ENCODE data around the gene P2RX6. TPM values are rescaled to one million over a fixed set of nuclear protein-coding genes. Genes with fewer than 3 reads are reported as not detected.

P2RX6 gene
- total and polyA plus RNA-seq, 8 donors, result 0.20 to 2.4 (median 1.8) TPM

DNA sequence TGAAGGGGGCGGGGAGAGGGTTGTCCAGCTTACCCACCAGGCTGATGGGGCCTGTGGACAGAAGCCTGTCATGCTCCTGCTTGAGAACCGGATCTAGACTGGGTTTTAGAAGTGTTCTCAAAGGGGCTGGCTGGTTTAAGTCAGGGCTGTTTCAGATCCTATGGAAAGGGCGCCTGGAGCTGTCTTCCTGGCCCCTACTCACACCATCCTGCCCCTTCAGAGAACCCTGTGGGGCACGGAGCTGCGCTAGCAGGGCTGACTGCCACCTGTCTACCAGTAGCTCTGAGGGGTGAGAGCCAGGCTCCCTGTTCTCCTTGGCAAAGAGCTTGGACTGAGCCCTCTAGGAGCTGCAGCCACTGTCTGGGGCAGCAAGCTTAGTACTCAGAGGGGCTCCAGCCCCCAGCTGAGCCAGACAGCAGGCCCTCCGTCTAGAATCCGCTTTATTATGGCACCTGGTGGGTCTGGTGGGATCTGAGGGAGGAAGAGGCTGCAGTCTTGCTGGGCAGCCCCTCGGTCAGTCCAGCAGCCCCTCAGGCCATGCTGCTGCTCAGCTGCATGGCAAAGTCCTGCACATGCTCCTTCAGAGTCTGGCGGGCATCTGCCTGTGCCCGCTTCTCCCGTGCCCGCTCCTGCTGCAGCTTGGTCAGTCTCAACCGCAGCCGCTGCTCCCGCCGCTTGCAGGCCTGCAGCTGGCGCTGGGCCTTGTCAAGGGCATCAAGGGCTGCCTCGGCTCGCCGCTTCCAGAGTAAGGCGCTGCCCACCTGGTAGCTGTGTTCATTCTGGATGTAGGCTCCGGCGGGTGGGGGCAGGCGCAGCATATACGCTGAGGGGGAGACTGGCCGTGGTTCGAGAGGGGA, 15.4 kb upstream of the P2RX6 start:
- intact Hi-C loops (cut with DNase I), result no loop called here
- Histone ChIP-seq H3K27ac (no peak overlapping the region), H3K27me3 (no peaks in the 10 kb centered on the region), H3K36me3 (peaks cover 0 to 58% of the 10 kb centered on the region in 2 donors), H3K4me3 (peak overlapping the region in 1 of 2 donors; percentile 70), H3K9me3 (no peaks in the 10 kb centered on the region), H3K4me1 (peaks cover 18 to 36% of the 10 kb centered on the region in 2 donors)
- ATAC-seq (no peak), DNase-seq (no peak)
- TF ChIP-seq, protein P1, sequence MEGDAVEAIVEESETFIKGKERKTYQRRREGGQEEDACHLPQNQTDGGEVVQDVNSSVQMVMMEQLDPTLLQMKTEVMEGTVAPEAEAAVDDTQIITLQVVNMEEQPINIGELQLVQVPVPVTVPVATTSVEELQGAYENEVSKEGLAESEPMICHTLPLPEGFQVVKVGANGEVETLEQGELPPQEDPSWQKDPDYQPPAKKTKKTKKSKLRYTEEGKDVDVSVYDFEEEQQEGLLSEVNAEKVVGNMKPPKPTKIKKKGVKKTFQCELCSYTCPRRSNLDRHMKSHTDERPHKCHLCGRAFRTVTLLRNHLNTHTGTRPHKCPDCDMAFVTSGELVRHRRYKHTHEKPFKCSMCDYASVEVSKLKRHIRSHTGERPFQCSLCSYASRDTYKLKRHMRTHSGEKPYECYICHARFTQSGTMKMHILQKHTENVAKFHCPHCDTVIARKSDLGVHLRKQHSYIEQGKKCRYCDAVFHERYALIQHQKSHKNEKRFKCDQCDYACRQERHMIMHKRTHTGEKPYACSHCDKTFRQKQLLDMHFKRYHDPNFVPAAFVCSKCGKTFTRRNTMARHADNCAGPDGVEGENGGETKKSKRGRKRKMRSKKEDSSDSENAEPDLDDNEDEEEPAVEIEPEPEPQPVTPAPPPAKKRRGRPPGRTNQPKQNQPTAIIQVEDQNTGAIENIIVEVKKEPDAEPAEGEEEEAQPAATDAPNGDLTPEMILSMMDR (IDR thresholded peaks at IDR 0.05), result no peak

DNA sequence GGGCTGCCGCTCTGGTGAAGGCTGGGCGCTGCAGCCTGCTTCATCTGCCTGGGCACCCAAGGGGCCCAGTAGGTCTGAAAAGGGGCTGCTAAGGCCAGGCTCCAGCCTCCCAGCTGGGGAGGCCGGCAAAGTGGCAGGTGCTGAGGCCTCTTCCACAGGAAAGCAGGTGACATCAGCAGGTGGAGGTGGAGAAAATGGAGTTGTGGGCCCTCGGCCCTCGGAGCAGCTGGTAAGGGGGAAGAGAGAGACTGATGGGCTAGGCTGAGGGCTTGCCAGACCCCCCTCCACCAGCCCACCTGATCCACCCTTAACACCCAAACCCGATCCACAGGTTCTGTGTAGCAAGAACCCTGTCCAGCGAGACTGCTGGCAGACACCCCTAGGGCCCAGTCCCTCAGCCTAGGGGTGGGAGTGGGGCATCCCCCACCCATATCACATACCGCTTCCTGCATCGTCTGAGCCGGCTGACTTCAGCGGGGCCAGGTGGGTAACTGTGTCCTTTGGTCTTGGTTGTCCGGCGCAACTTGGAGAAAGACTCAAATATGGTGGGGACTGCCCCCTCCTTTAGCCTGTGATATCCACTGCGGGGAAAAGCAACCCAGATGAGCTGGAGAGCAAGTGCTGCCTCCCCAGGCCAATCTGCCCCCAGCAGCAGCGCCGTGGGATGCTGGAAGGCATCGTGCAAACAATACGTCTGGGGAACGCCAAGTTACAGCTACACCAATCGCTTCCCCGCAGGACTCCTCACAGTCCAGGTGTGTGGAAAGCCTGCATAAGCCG, 14.6 kb upstream of the P2RX6 start:
- intact Hi-C loops (cut with DNase I), result no loop called here
- ATAC-seq, result no peak
- Histone ChIP-seq H3K4me1 (peaks cover 18 to 36% of the 10 kb centered on the region in 2 donors), H3K36me3 (peaks cover 0 to 50% of the 10 kb centered on the region in 2 donors), H3K27me3 (no peaks in the 10 kb centered on the region), H3K27ac (peak overlapping the region; percentile 98 to 99), H3K9me3 (no peaks in the 10 kb centered on the region), H3K4me3 (peak overlapping the region; percentile 54 to 70)
- DNase-seq, result no peak
- TF ChIP-seq, protein P1 (IDR thresholded peaks at IDR 0.05), result no peak

GRCh38 chr22:21000987-21001600, 13.9 kb upstream of the P2RX6 start:
- Histone ChIP-seq H3K9me3 (no peaks in the 10 kb centered on the region), H3K36me3 (peaks cover 0 to 43% of the 10 kb centered on the region in 2 donors), H3K4me1 (peaks cover 18 to 36% of the 10 kb centered on the region in 2 donors), H3K4me3 (peak overlapping the region; percentile 54 to 70), H3K27me3 (no peaks in the 10 kb centered on the region), H3K27ac (peak overlapping the region; percentile 98 to 99)
- TF ChIP-seq, protein P1 (IDR thresholded peaks at IDR 0.05), result no peak
- ATAC-seq (no peak), DNase-seq (no peak)
- intact Hi-C loops (cut with DNase I), result no loop called here

GRCh38 chr22:21001601-21002325, 13.2 kb upstream of the P2RX6 start, which contains the start of gene THAP7:
TSS of gene THAP7 (minus strand) at chr22:21002118. CDS start at chr22:21001911, 207 bp downstream.
- ATAC-seq (peak; percentile 95), DNase-seq (peak; percentile 97 to 100 (median 98))
- intact Hi-C loops (cut with DNase I), result no loop called here
- Histone ChIP-seq H3K27me3 (no peaks in the 10 kb centered on the region), H3K36me3 (peaks cover 0 to 37% of the 10 kb centered on the region in 2 donors), H3K27ac (peak within 1 kb of the TSS; percentile 98 to 99), H3K4me3 (peak within 1 kb of the TSS; percentile 54 to 70), H3K4me1 (peaks cover 18 to 36% of the 10 kb centered on the region in 2 donors), H3K9me3 (no peaks in the 10 kb centered on the region)
- TF ChIP-seq, protein P1 (IDR thresholded peaks at IDR 0.05), result no peak

Measured in left lung (tissue), 10 donors.